Epithelial cell of proximal tubule (primary cell): ENCODE measurements around the gene FHIP2A. TPM values are rescaled to one million over a fixed set of nuclear protein-coding genes. Genes with fewer than 3 reads are reported as not detected.
"Not testable (repeated sequence)": the region's sequence is repeated elsewhere in the genome, so short reads cannot be mapped to it uniquely, and the experiment has no call there.

Experiments
- DNase-seq: peaks from one replicate; pipeline ENCODE4 v3.0.0-alpha.2; 2011; ENCODE audit warnings: low read depth
- H3K4me3 ChIP-seq: 2 replicates; pipeline ENCODE4 v1.5.1; 2011; ENCODE audit warnings: low read depth, mild to moderate bottlenecking, low read length
- CTCF ChIP-seq: conservative IDR thresholded peaks from 2 replicates; pipeline ENCODE4 v1.5.1; 2012; ENCODE audit warnings: low read depth, mild to moderate bottlenecking, low read length
- total RNA-seq: library from RNA; depleted of rRNA; stranded (reverse); fragments of >200 nt; gene quantifications from 2 replicates; pipeline ENCODE4 v1.2.3, GENCODE V29; 2015

The FHIP2A gene
- total RNA-seq, 1 donor from 2014 or later = 10.5 TPM

- DNase-seq = peak; percentile 45
- H3K4me3 ChIP-seq = no peak overlapping the region
- TF ChIP-seq CTCF = no peak
Observed at GRCh38 chr10:114856544-114857287, 35.1 kb downstream of the FHIP2A start.

DNA sequence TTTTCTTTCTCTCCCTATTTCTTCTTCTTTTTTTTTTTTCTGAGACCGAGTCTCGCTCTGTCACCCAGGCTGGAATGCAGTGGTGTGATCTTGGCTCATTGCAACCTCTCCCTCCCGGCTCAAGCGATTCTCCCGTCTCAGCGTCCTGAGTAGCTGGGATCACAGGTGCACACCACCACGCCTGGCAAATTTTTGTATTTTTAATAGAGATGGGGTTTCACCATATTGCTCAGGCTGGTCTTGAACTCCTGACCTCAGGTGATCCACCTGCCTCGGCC, 35.6 kb downstream of the FHIP2A start:
- DNase-seq, H3K4me3 ChIP-seq: not testable (repeated sequence)

DNA sequence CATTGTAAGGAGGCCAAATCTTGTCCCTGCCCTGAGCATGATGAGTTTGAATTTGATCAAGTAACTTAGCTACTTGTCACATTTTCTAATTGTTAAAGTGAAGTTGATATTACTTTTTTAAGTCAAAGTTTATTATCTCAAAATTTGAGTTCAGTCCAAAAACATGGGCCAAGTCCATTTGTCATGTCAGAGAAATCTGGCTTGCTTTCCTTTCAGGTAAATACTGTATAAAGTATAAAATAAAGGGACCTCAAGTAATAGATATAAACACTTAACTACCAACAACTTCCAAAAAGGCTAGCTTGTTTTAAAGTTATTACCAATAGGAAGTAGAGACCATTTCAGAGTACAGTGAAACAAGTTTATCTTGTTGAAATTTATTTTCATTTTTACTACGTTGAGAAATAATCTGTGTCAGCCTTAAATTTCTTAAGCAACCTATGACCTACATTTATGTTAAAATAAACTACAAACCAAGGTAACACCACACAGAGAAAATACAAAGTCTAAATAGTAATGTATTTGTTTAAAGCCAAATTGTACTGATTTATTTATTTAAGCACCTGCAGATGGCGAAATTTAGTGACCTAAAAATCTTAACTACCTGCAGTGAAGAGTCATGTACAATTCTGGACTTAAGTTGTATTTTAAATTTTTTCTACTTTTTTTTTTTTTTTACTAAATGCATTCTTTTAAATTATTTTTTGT, 36.5 kb downstream of the FHIP2A start:
- no peak overlapping the region for H3K4me3 ChIP-seq
- no peak for DNase-seq
- no peak for TF ChIP-seq CTCF

- no peak for DNase-seq
- TF ChIP-seq CTCF = no peak
- no peak overlapping the region for H3K4me3 ChIP-seq
Observed at GRCh38 chr10:114859222-114859621, 37.6 kb downstream of the FHIP2A start.

DNA sequence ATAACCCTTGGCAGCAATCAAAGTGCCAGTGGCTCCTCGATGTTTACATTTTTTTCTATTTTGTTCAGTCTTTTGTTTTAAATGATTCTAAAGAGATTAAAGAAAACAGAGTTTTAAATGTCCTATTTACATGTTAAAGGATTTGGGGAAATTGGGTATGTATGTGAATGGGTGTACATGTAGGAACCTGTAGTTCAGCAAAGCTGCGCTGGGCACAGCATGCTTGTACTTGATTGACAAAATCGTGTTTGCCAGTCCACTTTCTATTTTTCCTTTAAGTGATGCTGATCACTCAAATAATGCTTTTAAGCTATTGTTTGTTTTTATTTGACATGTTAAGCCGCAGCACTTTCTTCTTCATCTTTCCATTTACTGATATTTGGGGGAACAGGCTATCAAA, 40.9 kb downstream of the FHIP2A start:
- TF ChIP-seq CTCF = no peak
- H3K4me3 ChIP-seq = no peak overlapping the region
- no peak for DNase-seq

DNA sequence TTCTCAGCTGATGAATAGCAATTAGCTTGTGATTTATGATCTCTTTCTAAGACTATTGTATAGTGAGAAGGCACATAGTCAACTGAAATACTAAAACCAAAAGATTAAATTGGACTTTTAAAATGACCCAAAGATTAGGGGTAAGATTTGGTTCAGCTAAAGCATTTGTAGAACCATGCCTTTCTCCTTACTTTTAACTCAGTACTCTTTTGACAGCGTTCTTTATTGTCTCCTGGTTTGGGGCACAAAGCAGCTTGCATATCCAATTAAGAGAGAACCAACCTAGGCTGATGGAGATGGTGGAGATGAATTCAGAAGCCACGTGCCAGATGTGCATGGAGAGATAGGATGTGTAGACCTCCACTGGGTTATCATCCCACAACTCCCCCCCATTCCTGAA, 45.8 kb downstream of the FHIP2A start:
- TF ChIP-seq CTCF = no peak
- DNase-seq = no peak
- no peak overlapping the region for H3K4me3 ChIP-seq

- no peak for DNase-seq
- TF ChIP-seq CTCF = no peak
- H3K4me3 ChIP-seq = no peak overlapping the region
Observed at GRCh38 chr10:114868870-114869519, 47.4 kb downstream of the FHIP2A start.
